Thoracic aorta (tissue), 2 donors: ENCODE data around the gene LLCFC1. TPM values are rescaled to one million over a fixed set of nuclear protein-coding genes. Genes with fewer than 3 reads are reported as not detected.

Experiments
- ATAC-seq: fragments of 150-250 bp; one replicate; pipeline ENCODE4 v1.8.0; 2017; ENCODE audit warnings: low read depth; ENCODE audit not compliant: insufficient number of reproducible peaks, low FRiP score
- DNase-seq: peaks from one replicate; pipeline ENCODE4 v3.0.0-alpha.2; 2020; ENCODE audit warnings: low spot score
- H3K27ac ChIP-seq, 2 donors: fragments of 200-600 bp; sonication (generic); 1 replicate in 1 of 2; 2 replicates in 1 of 2; pipeline ENCODE4 v1.5.1; 2016; ENCODE audit warnings: mild to moderate bottlenecking in 2 of 2, moderate library complexity in 2 of 2
- H3K27me3 ChIP-seq: fragments of 200-600 bp; sonication (generic); replicated peaks from 2 replicates; pipeline ENCODE4 v1.6.0; 2016; ENCODE audit warnings: mild to moderate bottlenecking; ENCODE audit not compliant: insufficient read depth
- H3K36me3 ChIP-seq: fragments of 200-600 bp; sonication (generic); one replicate; pipeline ENCODE4 v1.5.1; 2016
- H3K4me1 ChIP-seq, 2 donors: fragments of 200-600 bp; sonication (generic); 1 replicate in 1 of 2; 2 replicates in 1 of 2; pipeline versions ENCODE4 v1.5.1 to v1.6.0; 2016; ENCODE audit warnings: low read depth in 2 of 2, mild to moderate bottlenecking in 1 of 2; ENCODE audit not compliant: control insufficient read depth in 1 of 2
- H3K4me3 ChIP-seq: fragments of 200-600 bp; sonication (generic); 2 replicates; pipeline ENCODE4 v1.5.1; 2016; ENCODE audit warnings: mild to moderate bottlenecking
- H3K9me3 ChIP-seq: fragments of 200-600 bp; sonication (generic); 2 replicates; pipeline ENCODE4 v1.5.1; 2016
- CTCF ChIP-seq: fragments of 200-600 bp; sonication (generic); IDR thresholded peaks from one replicate; pipeline ENCODE4 v1.5.1; 2019; ENCODE audit warnings: antibody characterized with exemption
- total RNA-seq, 2 donors: library from RNA; depleted of rRNA; stranded (reverse); fragments of >200 nt; gene quantifications; one replicate each; pipeline versions ENCODE4 v1.1.0 to v1.2.3, GENCODE V29; 2016

The LLCFC1 gene
- total RNA-seq, 2 donors from 2014 or later: not detected

DNA sequence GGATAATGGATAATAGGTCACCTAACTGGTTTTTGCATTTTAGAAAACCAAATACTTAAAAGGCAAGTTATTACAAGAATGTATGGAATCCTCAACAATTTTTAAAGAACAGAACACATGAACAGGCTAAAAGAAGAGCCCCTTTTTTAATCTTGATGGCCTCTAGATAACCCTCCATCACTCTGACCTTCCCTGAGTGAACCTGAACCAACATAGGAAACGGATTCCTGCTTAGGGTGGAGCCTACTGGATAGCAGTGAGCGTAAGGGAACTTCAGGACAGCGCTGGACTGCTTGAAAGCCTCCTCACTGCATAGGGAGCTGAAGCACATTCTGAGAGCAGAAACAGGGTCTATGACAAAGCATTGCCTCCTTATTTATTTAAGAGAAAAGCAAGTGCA is 26.2 kb upstream of the LLCFC1 start:
- H3K27ac ChIP-seq: no peak overlapping the region
- H3K4me3 ChIP-seq: no peak overlapping the region
- no peak for TF ChIP-seq CTCF
- DNase-seq (no peak), ATAC-seq (no peak)
- no peaks in the 10 kb centered on the region for H3K4me1 ChIP-seq
- no peaks in the 10 kb centered on the region for H3K9me3 ChIP-seq
- H3K36me3 ChIP-seq: no peaks in the 10 kb centered on the region
- no peaks in the 10 kb centered on the region for H3K27me3 ChIP-seq

GRCh38 chr7:142913566-142913965 is 25.7 kb upstream of the LLCFC1 start:
- no peak for DNase-seq
- no peak for TF ChIP-seq CTCF

GRCh38 chr7:142914121-142914520 is 25.2 kb upstream of the LLCFC1 start:
- DNase-seq (no peak), ATAC-seq (no peak)
- Histone ChIP-seq H3K27me3 (no peaks in the 10 kb centered on the region), H3K36me3 (no peaks in the 10 kb centered on the region), H3K27ac (no peak overlapping the region), H3K9me3 (no peaks in the 10 kb centered on the region), H3K4me1 (no peaks in the 10 kb centered on the region), H3K4me3 (no peak overlapping the region)
- no peak for TF ChIP-seq CTCF

More at GRCh38 chr7:142913566-142913965, 25.7 kb upstream of the LLCFC1 start:
- no peak overlapping the region for H3K4me3 ChIP-seq
- no peaks in the 10 kb centered on the region for H3K9me3 ChIP-seq
- no peaks in the 10 kb centered on the region for H3K4me1 ChIP-seq
- no peak overlapping the region for H3K27ac ChIP-seq
- no peaks in the 10 kb centered on the region for H3K27me3 ChIP-seq
- no peak for ATAC-seq
- no peaks in the 10 kb centered on the region for H3K36me3 ChIP-seq

- no peak for ATAC-seq
- no peaks in the 10 kb centered on the region for H3K27me3 ChIP-seq
- H3K4me1 ChIP-seq: no peaks in the 10 kb centered on the region
- H3K27ac ChIP-seq: no peak overlapping the region
- H3K9me3 ChIP-seq: no peaks in the 10 kb centered on the region
- H3K4me3 ChIP-seq: no peak overlapping the region
- H3K36me3 ChIP-seq: no peaks in the 10 kb centered on the region
- no peak for TF ChIP-seq CTCF
- no peak for DNase-seq
These were observed 24.0 kb upstream of the LLCFC1 start for GRCh38 chr7:142915315-142915714.

DNA sequence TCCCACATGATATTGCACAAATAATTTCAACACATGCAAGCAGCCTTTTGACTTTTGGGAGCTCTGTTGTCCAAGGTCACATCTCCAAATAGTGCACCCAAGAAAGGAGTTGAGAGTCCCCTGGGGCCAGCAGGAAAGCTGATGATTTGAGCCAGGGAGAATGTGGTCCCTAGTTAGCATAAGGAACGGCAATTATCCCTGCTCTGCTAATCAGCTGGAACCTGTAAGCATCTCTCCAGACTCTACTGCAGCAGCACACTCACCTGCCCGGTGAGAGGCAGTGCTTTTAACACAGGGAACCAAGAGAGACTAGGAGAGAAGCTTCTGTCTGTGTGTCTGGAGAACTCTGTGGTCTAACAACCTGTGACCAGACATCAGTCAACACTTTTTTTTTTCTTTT is 22.8 kb upstream of the LLCFC1 start:
- Histone ChIP-seq H3K27ac (no peak overlapping the region), H3K36me3 (no peaks in the 10 kb centered on the region)

More for the DNA sequence above, 22.8 kb upstream of the LLCFC1 start:
- Histone ChIP-seq H3K9me3 (no peaks in the 10 kb centered on the region), H3K4me1 (no peaks in the 10 kb centered on the region), H3K27me3 (no peaks in the 10 kb centered on the region), H3K4me3 (no peak overlapping the region)
- no peak for DNase-seq
- no peak for TF ChIP-seq CTCF
- ATAC-seq: no peak
